Measurements from ENCODE around the gene GYG2. TPM values are rescaled to one million over a fixed set of nuclear protein-coding genes. Genes with fewer than 3 reads are reported as not detected.
"Not testable (repeated sequence)": the region's sequence is repeated elsewhere in the genome, so short reads cannot be mapped to it uniquely, and the experiment has no call there.

The GYG2 gene
- total RNA-seq, 1 donor from 2014 or later, result 117 TPM

- DNase-seq (ENCODE audit: low spot score, unreplicated experiment); H3K36me3 Mint-ChIP-seq (ENCODE audit: insufficient read depth); H3K27ac Mint-ChIP-seq; H3K27me3 Mint-ChIP-seq; H3K4me3 Mint-ChIP-seq (ENCODE audit: low read depth); H3K9me3 Mint-ChIP-seq (ENCODE audit: low read depth): not testable (repeated sequence)
- H3K4me1 Mint-ChIP-seq (ENCODE audit: low read depth), result peaks cover 30% of the 10 kb centered on the region
Observed at GRCh38 chrX:2804858-2805257, 23.9 kb upstream of the GYG2 start.

GRCh38 chrX:2811271-2811670 is 17.5 kb upstream of the GYG2 start:
- H3K27me3 Mint-ChIP-seq, result no peaks in the 10 kb centered on the region
- peaks cover 12% of the 10 kb centered on the region for H3K4me1 Mint-ChIP-seq (ENCODE audit: low read depth)
- H3K27ac Mint-ChIP-seq, result no peak overlapping the region
- H3K9me3 Mint-ChIP-seq (ENCODE audit: low read depth), result peaks cover 3% of the 10 kb centered on the region
- H3K36me3 Mint-ChIP-seq (ENCODE audit: insufficient read depth), result peaks cover 1% of the 10 kb centered on the region
- no peak for DNase-seq (ENCODE audit: low spot score, unreplicated experiment)
- no peak for TF ChIP-seq CTCF (IDR thresholded peaks at IDR 0.05; ENCODE audit: unreplicated experiment)
- no peak overlapping the region for H3K4me3 Mint-ChIP-seq (ENCODE audit: low read depth)

- H3K4me3 Mint-ChIP-seq (ENCODE audit: low read depth), result peak overlapping the region; percentile 46
- H3K27me3 Mint-ChIP-seq; H3K36me3 Mint-ChIP-seq (ENCODE audit: insufficient read depth); H3K9me3 Mint-ChIP-seq (ENCODE audit: low read depth): not testable (repeated sequence)
- H3K27ac Mint-ChIP-seq, result peak overlapping the region; percentile 93
- H3K4me1 Mint-ChIP-seq (ENCODE audit: low read depth), result peaks cover 12% of the 10 kb centered on the region
- TF ChIP-seq CTCF (IDR thresholded peaks at IDR 0.05; ENCODE audit: unreplicated experiment), result peak; percentile 72
- peak; percentile 48 for DNase-seq (ENCODE audit: low spot score, unreplicated experiment)
Observed at GRCh38 chrX:2812161-2812907, 16.4 kb upstream of the GYG2 start.

- no peaks in the 10 kb centered on the region for H3K9me3 Mint-ChIP-seq (ENCODE audit: low read depth)
- no peak overlapping the region for H3K27ac Mint-ChIP-seq
- no peak for DNase-seq (ENCODE audit: low spot score, unreplicated experiment)
- TF ChIP-seq CTCF (IDR thresholded peaks at IDR 0.05; ENCODE audit: unreplicated experiment), result no peak
- H3K27me3 Mint-ChIP-seq, result no peaks in the 10 kb centered on the region
- no peaks in the 10 kb centered on the region for H3K36me3 Mint-ChIP-seq (ENCODE audit: insufficient read depth)
- peaks cover 4% of the 10 kb centered on the region for H3K4me1 Mint-ChIP-seq (ENCODE audit: low read depth)
- H3K4me3 Mint-ChIP-seq (ENCODE audit: low read depth), result no peak overlapping the region
Observed at GRCh38 chrX:2817036-2817435, 11.7 kb upstream of the GYG2 start.

GRCh38 chrX:2819345-2820135 is 9.2 kb upstream of the GYG2 start:
- H3K4me1 Mint-ChIP-seq (ENCODE audit: low read depth), result no peaks in the 10 kb centered on the region
- TF ChIP-seq CTCF (IDR thresholded peaks at IDR 0.05; ENCODE audit: unreplicated experiment), result peak; percentile 65
- H3K4me3 Mint-ChIP-seq (ENCODE audit: low read depth), result no peak overlapping the region
- no peaks in the 10 kb centered on the region for H3K9me3 Mint-ChIP-seq (ENCODE audit: low read depth)
- H3K36me3 Mint-ChIP-seq (ENCODE audit: insufficient read depth), result no peaks in the 10 kb centered on the region
- no peaks in the 10 kb centered on the region for H3K27me3 Mint-ChIP-seq
- peak overlapping the region; percentile 78 for H3K27ac Mint-ChIP-seq
- no peak for DNase-seq (ENCODE audit: low spot score, unreplicated experiment)
